ENCODE data around the gene NIPBL.

DNA sequence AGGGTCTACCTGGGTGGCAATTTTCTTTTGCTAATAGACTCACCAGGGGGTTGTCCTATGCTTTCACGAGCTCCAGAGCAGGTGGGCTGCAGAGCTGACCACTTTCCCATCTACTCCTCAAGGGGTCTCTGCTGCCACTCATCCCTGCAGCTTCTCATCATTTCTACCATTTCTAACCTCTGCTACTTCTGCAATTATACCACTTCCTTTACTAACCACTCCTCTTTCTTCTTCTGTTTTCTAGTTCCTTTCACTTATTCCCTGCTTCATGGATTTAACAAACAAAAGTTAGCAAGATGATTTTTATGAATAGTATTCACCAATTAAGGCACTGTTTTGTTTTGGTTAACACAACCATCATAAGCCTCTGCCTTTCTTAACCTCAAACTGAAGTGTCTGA, 34.5 kb upstream of the NIPBL start:
- TF ChIP-seq, protein P1, sequence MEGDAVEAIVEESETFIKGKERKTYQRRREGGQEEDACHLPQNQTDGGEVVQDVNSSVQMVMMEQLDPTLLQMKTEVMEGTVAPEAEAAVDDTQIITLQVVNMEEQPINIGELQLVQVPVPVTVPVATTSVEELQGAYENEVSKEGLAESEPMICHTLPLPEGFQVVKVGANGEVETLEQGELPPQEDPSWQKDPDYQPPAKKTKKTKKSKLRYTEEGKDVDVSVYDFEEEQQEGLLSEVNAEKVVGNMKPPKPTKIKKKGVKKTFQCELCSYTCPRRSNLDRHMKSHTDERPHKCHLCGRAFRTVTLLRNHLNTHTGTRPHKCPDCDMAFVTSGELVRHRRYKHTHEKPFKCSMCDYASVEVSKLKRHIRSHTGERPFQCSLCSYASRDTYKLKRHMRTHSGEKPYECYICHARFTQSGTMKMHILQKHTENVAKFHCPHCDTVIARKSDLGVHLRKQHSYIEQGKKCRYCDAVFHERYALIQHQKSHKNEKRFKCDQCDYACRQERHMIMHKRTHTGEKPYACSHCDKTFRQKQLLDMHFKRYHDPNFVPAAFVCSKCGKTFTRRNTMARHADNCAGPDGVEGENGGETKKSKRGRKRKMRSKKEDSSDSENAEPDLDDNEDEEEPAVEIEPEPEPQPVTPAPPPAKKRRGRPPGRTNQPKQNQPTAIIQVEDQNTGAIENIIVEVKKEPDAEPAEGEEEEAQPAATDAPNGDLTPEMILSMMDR (IDR thresholded peaks at IDR 0.05) = no peak
- no peak for TF ChIP-seq POLR2A (IDR thresholded peaks at IDR 0.05)

All from body of pancreas (tissue), 4 donors.